Epithelial cell of esophagus (primary cell): ENCODE results near the gene PEMT.

Experiments
- DNase-seq: peaks from one replicate; pipeline ENCODE4 v3.0.0; 2010; ENCODE audit warnings: low read depth
- H3K4me3 ChIP-seq: 2 replicates; pipeline ENCODE4 v1.5.1; 2011; ENCODE audit warnings: mild to moderate bottlenecking, low read length, control low read depth
- CTCF ChIP-seq: IDR thresholded peaks from 2 replicates; pipeline ENCODE4 v1.5.1; 2011; ENCODE audit warnings: low read depth, mild to moderate bottlenecking, low read length, control low read depth, inconsistent platforms; ENCODE audit not compliant: insufficient read depth; ENCODE audit errors: missing control alignments

The PEMT gene

DNA sequence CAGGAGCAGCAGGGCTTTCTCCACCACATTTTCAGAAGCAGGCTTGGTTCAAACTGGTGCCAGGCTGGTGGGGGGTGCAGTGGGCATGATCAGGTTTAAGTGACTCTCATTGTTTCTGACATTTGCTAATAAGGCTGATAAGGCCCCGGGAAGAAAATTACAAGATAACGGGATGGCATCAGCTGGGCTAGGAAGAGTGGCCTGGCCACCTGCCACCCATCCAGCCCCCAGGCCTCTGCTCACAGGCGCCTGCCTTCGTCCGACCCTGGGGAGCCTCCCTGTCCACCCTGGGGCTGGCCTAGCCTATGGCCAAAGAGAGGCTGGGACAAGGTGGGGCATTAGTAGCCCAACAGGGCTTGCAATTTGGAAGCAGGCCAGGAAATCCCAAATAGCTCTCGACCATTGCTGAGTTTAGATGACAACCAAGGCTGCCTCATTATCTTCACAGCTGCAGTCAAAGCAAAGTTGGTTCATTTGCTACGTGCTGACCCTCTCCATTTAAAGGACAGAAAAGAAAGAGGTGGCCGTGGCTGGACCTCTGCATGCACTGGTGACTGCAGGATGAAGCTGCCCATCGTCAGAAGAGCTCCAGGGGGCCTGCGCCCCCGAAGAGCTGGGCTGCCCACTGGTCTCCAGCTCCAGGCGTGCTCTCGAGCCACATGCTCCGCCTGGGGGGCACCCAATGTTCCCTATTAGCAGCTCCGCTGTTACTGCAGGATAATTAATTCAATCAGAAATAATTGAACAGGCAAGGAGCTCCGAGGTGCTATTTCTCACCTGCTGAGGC, 44.9 kb downstream of the PEMT start:
- no peak for TF ChIP-seq CTCF
- no peak overlapping the region for H3K4me3 ChIP-seq
- no peak for DNase-seq

DNA sequence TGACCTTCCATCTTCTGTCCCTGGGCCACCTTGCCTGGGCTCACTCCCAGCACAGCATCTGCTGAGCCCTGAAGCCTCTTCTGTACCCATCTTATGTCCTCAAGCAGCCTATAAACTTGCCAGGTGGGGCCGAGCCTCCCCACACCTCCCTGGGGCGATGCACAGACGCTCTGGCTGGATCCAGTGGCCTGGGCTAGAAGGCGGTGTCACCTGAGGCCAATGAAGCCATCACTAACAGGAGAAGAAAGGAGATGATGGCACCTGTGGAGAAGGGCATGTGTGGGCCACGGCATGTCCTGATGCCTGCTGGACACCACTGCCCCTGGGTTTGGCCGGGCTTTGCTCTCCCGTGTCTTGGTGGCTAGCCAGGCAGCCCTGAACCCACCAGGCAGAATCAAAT, 45.5 kb downstream of the PEMT start:
- no peak for TF ChIP-seq CTCF
- H3K4me3 ChIP-seq = no peak overlapping the region
- DNase-seq = no peak

GRCh38 chr17:17545031-17545820, 46.3 kb downstream of the PEMT start:
- no peak for TF ChIP-seq CTCF
- no peak overlapping the region for H3K4me3 ChIP-seq
- DNase-seq = no peak

DNA sequence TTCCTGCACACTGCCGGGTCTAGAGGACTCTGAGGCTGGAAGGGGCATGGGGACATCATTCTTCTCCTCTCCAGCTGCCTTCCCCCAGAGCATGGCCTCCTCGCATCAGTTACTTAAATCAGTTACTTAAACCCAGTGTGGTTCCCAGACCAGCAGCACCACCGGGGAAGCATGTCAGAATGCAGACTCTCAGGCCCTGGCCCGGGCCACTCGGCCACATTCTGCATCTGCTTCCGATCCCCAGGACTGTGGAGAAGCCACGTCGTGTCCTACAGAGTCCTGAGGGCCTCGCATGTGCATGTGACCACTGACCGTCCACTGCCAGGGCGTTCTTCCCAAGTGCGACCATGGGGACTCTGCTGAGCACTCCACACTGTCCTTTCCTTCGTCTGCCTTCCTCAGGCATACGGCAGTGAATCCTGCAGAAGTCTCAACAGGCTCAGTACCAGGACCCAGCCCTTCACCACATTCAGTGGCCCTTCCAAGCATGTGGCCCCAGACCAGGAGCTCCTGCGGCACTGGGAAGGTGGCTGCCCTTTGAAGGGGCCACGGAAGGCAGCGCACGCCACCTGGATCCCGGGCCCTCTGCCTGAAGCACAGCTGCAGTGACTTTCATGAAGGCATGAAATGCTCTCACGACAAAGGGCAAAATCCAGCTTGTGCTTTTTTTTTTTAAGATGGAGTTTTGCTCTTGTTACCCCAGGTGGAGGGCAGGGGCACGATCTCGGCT, 48.4 kb downstream of the PEMT start:
- no peak for TF ChIP-seq CTCF
- DNase-seq = no peak
- no peak overlapping the region for H3K4me3 ChIP-seq

- TF ChIP-seq CTCF = no peak
- DNase-seq = no peak
Measured at GRCh38 chr17:17541640-17542001, 49.9 kb downstream of the PEMT start.

DNA sequence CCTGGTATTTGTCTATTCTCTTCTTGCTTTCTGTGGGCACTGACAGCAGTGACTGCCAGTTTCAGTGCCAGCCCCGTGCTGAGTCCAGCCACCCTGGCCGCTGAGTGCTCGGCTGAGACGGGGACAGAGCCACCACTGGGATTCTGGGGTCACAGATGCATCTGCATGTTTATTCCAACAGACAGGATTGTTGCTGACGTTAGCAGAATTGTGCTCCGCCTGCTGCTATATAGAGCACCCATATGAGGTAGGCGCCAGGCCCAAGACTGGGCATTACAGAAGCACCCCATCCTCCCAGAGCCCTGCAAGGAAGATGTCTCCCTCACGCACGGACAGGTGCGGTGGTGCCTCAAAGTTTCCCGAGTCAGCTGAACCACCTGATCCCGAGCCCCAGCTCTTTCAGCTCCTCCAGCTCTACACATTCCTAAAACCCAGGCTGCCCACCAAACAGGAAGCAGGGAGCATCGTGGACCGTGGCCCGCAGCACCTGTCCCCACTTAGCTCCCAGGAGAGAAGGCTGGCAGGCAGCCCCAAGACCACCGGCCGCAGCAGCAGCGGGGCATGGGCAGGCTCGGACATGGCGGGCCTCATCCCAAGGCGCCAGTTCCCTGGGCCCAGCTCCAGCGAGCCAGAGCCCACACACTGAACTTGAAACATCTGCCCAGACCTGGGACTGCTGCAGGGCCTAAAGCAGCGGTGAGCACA, 50.4 kb downstream of the PEMT start:
- no peak overlapping the region for H3K4me3 ChIP-seq
- DNase-seq = no peak
- no peak for TF ChIP-seq CTCF

More at GRCh38 chr17:17541640-17542001, 49.9 kb downstream of the PEMT start:
- no peak overlapping the region for H3K4me3 ChIP-seq
